ENCODE measurements around the gene PMAIP1. TPM values are rescaled to one million over a fixed set of nuclear protein-coding genes. Genes with fewer than 3 reads are reported as not detected.

Gene PMAIP1
- polyA plus RNA-seq, 1 experiment: 6.8 TPM

GRCh38 chr18:59927246-59927825 is 27.5 kb downstream of the PMAIP1 start:
- DNase-seq (ENCODE audit: low read depth): no peak
- POLR2A ChIA-PET: no interaction called here
- CTCF ChIA-PET: interaction anchor here (1.0 to 1.3 kb wide), 2 partner anchors 11 to 12 kb away, joined by 3 read pairs; no protein-coding TSS in a partner anchor

GRCh38 chr18:59928201-59928600 is 28.4 kb downstream of the PMAIP1 start:
- ChIA-PET POLR2A (no interaction called here), CTCF (no interaction called here)
- Histone ChIP-seq H3K4me3 (ENCODE audit: low read depth, low read length) (no peak overlapping the region), H3K36me3 (ENCODE audit: control insufficient read depth, insufficient read depth, low read length) (no peaks in the 10 kb centered on the region), H3K27me3 (ENCODE audit: control insufficient read depth, insufficient read depth, low read length) (peaks cover 6% of the 10 kb centered on the region; the same call in 1 of the 2 replicates)
- DNase-seq (ENCODE audit: low read depth): no peak
- no peak for TF ChIP-seq CTCF (IDR thresholded peaks at IDR 0.05; ENCODE audit: insufficient read depth, low read depth, low read length)

More at GRCh38 chr18:59927246-59927825, 27.5 kb downstream of the PMAIP1 start:
- no peak overlapping the region for H3K4me3 ChIP-seq (ENCODE audit: low read depth, low read length)
- no peak for TF ChIP-seq CTCF (IDR thresholded peaks at IDR 0.05; ENCODE audit: insufficient read depth, low read depth, low read length)
- H3K36me3 ChIP-seq (ENCODE audit: control insufficient read depth, insufficient read depth, low read length): no peaks in the 10 kb centered on the region
- H3K27me3 ChIP-seq (ENCODE audit: control insufficient read depth, insufficient read depth, low read length): peaks cover 7% of the 10 kb centered on the region; the same call in 1 of the 2 replicates

- POLR2A ChIA-PET: no interaction called here
- DNase-seq (ENCODE audit: low read depth): no peak
- no peaks in the 10 kb centered on the region for H3K36me3 ChIP-seq (ENCODE audit: control insufficient read depth, insufficient read depth, low read length)
- no peak overlapping the region for H3K4me3 ChIP-seq (ENCODE audit: low read depth, low read length)
- CTCF ChIA-PET: no interaction called here
- TF ChIP-seq CTCF (IDR thresholded peaks at IDR 0.05; ENCODE audit: insufficient read depth, low read depth, low read length): no peak
- H3K27me3 ChIP-seq (ENCODE audit: control insufficient read depth, insufficient read depth, low read length): 0 out of 2 replicates have a peak, but pooled peaks cover 1% of the 10 kb centered on the region
These were observed 30.0 kb downstream of the PMAIP1 start for GRCh38 chr18:59929621-59930295.

- CTCF ChIA-PET: interaction anchor here (0.7 to 1.5 kb wide), 3 partner anchors 8 to 95 kb away, joined by 3 read pairs; no protein-coding TSS in a partner anchor
- no peak for TF ChIP-seq CTCF (IDR thresholded peaks at IDR 0.05; ENCODE audit: insufficient read depth, low read depth, low read length)
- DNase-seq (ENCODE audit: low read depth): no peak
- H3K27me3 ChIP-seq (ENCODE audit: control insufficient read depth, insufficient read depth, low read length): peaks cover 3% of the 10 kb centered on the region; the same call in 1 of the 2 replicates
- H3K36me3 ChIP-seq (ENCODE audit: control insufficient read depth, insufficient read depth, low read length): no peaks in the 10 kb centered on the region
- POLR2A ChIA-PET: interaction anchor here (0.7 kb wide), 1 partner anchor 27 kb away, joined by 3 read pairs; no protein-coding TSS in a partner anchor
- no peak overlapping the region for H3K4me3 ChIP-seq (ENCODE audit: low read depth, low read length)
These were observed 32.6 kb downstream of the PMAIP1 start for GRCh38 chr18:59932401-59932800.

- no peak for TF ChIP-seq CTCF (IDR thresholded peaks at IDR 0.05; ENCODE audit: insufficient read depth, low read depth, low read length)
- DNase-seq (ENCODE audit: low read depth): no peak
- POLR2A ChIA-PET: no interaction called here
- CTCF ChIA-PET: interaction anchor here (0.6 to 1.0 kb wide), 3 partner anchors 12 to 44 kb away, joined by 3 read pairs; no protein-coding TSS in a partner anchor
- no peak overlapping the region for H3K4me3 ChIP-seq (ENCODE audit: low read depth, low read length)
- no peaks in the 10 kb centered on the region for H3K36me3 ChIP-seq (ENCODE audit: control insufficient read depth, insufficient read depth, low read length)
- peaks cover 1% of the 10 kb centered on the region; the same call in 1 of the 2 replicates for H3K27me3 ChIP-seq (ENCODE audit: control insufficient read depth, insufficient read depth, low read length)
These were observed 38.9 kb downstream of the PMAIP1 start for GRCh38 chr18:59938676-59939075.
